ENCODE data around the gene RNF207. TPM values are rescaled to one million over a fixed set of nuclear protein-coding genes. Genes with fewer than 3 reads are reported as not detected.

Gene RNF207
- total RNA-seq, result 4.2 and 15.5 TPM in 2 replicates

DNA sequence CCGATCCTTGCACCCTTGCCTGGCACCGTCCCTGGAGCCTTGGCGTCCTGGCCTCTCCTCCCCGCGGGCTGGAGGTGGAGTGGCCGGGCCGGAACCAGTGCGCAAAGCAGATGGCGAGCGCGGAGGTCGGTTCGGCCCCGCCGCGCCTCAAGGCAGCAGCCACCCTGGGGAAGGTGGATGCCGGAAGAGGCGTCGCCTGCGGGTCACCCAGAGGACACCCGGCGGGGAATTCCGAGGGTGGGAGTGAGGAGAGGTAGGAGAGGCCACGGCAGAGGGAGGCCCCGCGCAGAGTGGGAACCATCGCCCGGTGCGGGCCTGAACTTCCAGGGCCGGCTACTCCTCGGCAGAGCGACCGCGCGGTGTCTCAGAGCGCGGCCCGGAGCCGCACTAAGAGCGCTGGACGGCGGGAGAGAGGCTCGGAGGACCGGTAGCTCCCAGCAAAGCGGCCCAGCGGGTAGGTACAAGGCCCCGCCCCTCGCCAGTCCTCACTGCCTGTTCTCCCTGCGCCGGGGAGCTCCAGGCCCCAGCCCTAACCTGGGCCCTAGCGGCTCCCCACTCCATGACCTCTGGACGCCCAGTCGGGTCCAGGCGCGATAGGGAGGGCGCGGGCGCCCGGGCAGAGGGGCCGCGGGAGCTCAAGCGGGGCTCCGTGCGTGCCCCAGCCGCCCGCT, at the start of gene RNF207:
Gene RNF207 (plus strand): TSS at position 271 of the 671 bp plus-strand sequence. CDS start 417 bp downstream, outside the sequence.

GRCh38 chr1:6180268-6180706, 25.6 kb upstream of the RNF207 start, which contains the start of gene CHD5:
Gene CHD5 (minus strand): TSS chr1:6180321. CDS start chr1:6180023, 298 bp downstream.

DNA sequence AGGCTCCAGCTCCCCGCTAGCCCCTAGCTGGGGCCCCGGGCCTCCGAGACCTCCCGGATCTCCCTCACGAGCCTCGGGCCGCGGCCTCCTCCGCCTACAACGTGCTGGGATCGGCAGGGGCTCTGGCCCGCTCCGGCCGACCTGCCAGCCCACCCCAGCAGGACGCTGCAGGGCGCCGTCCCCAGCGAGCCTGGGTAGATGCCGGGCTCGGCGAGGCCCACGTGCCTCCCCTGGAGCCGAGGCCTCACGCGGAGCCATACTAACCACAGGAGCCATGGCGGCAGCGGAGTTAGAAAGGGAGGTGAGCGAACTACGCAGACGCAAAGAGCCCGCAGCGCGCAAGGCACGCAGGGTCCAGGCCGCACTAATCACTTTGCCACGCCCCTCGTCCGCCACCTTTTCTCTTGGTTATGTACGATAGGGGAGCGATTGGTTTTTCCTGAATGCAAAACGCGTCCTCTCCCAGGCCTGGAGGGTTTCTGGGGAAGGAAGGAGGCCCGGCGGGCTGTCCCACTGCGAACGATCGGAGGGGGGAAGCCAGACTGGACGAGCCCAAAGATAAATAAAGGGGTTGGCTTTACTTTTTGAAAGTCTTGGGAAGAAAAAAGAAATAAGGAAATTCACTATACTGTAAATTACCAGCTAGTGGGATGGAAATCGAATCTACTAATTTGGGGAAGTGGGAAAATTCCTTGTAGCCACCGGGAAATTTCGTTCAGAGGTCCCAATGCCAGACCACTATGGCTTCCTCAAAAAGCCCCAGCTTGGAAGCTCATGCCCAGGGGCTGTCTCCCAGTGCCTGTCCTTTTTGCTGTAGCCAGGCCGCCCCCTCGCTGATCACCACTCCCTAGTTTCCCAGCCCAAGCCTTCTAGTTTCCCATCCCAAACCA, 6.4 kb upstream of the RNF207 start, which contains the start of gene RPL22:
Gene RPL22 (minus strand): TSS at position 298 of the 890 bp plus-strand sequence. CDS start 22 bp downstream, at position 276.

GRCh38 chr1:6243993-6244392, 38.1 kb downstream of the RNF207 start, which contains the start of gene HES3:
Gene HES3 (plus strand): TSS chr1:6244179. CDS start chr1:6244366, 187 bp downstream.

GRCh38 chr1:6260961-6261614, 55.2 kb downstream of the RNF207 start, which contains the start of gene GPR153:
Gene GPR153 (minus strand): TSS chr1:6261098. CDS start chr1:6254905, 6,193 bp downstream.

Other genes starting within 250 kb of the RNF207 start
- gene NPHP4, start 213.7 kb upstream of the RNF207 start, total RNA-seq, result 1.9 and 7.6 TPM in 2 replicates
- 1.6 and 2.7 TPM in 2 replicates for gene KCNAB2, start 160.2 kb upstream of the RNF207 start, total RNA-seq
- gene CHD5, start 25.8 kb upstream of the RNF207 start, total RNA-seq, result under 0.01 TPM in 1 of 2 replicates, not detected in the other
- 140 and 147 TPM in 2 replicates for gene RPL22, start 6.5 kb upstream of the RNF207 start, total RNA-seq
- gene ICMT, start 29.8 kb downstream of the RNF207 start, total RNA-seq, result 58.0 and 92.9 TPM in 2 replicates
- gene HES3, start 38.1 kb downstream of the RNF207 start, total RNA-seq, result not detected in 2 replicates
- gene GPR153, start 55.0 kb downstream of the RNF207 start, total RNA-seq, result 0.65 and 3.1 TPM in 2 replicates
- 33.2 and 42.4 TPM in 2 replicates for gene ACOT7, start 187.6 kb downstream of the RNF207 start, total RNA-seq
- gene HES2, start 213.8 kb downstream of the RNF207 start, total RNA-seq, result 5.3 and 18.1 TPM in 2 replicates
- 2.0 TPM in 1 of 2 replicates, not detected in the other for gene ESPN, start 218.7 kb downstream of the RNF207 start, total RNA-seq